ENCODE results near the gene MIAT.
A peak's percentile ranks its signal among the peaks of the same experiment; 100 is the strongest.

Gene MIAT

GRCh38 chr22:26615149-26615548, 42.2 kb upstream of the MIAT start:
- Histone ChIP-seq H4K20me1 (no peaks in the 10 kb centered on the region), H3K9me3 (replicated peaks in 1 of 11) (no peaks in the 10 kb centered on the region), H3K4me3 (no peak overlapping the region), H3K27ac (peak overlapping the region in 7 of 11 experiments; percentile 16 to 87 (median 70); a peak in 12 of 22 replicates), H3K4me1 (peaks cover 90 to 99% (median 96%) of the 10 kb centered on the region in 10 experiments), H3K27me3 (no peaks in the 10 kb centered on the region), H3K4me2 (peak overlapping the region; percentile 68 to 96 (median 84)), H3K9ac (peak overlapping the region in 4 of 11 experiments; percentile 7 to 38 (median 24); a peak in 2 of 22 replicates), H3K36me3 (no peaks in the 10 kb centered on the region)
- TF ChIP-seq Cebpa-rat (IDR thresholded peaks at IDR 0.05): peak in 5 of 11 experiments; percentile 24 to 72 (median 65); a peak in 8 of 22 replicates

GRCh38 chr22:26615830-26616435, 41.5 kb upstream of the MIAT start:
- peak overlapping the region; percentile 76 to 96 (median 87) for H3K4me2 ChIP-seq
- peak overlapping the region in 9 of 11 experiments; percentile 9 to 76 (median 48); a peak in 16 of 22 replicates for H3K9ac ChIP-seq
- no peaks in the 10 kb centered on the region for H3K27me3 ChIP-seq
- H3K27ac ChIP-seq: peak overlapping the region in 10 of 11 experiments; percentile 18 to 94 (median 85); a peak in 19 of 22 replicates
- no peaks in the 10 kb centered on the region for H3K9me3 ChIP-seq (replicated peaks in 1 of 11)
- H4K20me1 ChIP-seq: no peaks in the 10 kb centered on the region
- no peak for TF ChIP-seq Cebpa-rat (IDR thresholded peaks at IDR 0.05)
- H3K4me3 ChIP-seq: no peak overlapping the region
- H3K4me1 ChIP-seq: peaks cover 84 to 98% (median 90%) of the 10 kb centered on the region in 10 experiments
- H3K36me3 ChIP-seq: no peaks in the 10 kb centered on the region

- Histone ChIP-seq H3K4me1 (peaks cover 80 to 98% (median 89%) of the 10 kb centered on the region in 10 experiments), H3K27ac (peak overlapping the region in 10 of 11 experiments; percentile 70 to 94 (median 88); a peak in 21 of 22 replicates), H3K9ac (peak overlapping the region in 8 of 11 experiments; percentile 48 to 84 (median 75); a peak in 11 of 22 replicates), H3K9me3 (replicated peaks in 1 of 11) (no peaks in the 10 kb centered on the region), H3K4me3 (0 out of 20 replicates have a peak overlapping the region, but pooled peaks of 1 of the 10 experiments have one; percentile 28), H4K20me1 (no peaks in the 10 kb centered on the region), H3K4me2 (peak overlapping the region; percentile 76 to 96 (median 87)), H3K36me3 (no peaks in the 10 kb centered on the region), H3K27me3 (no peaks in the 10 kb centered on the region)
- no peak for TF ChIP-seq Cebpa-rat (IDR thresholded peaks at IDR 0.05)
Measured at GRCh38 chr22:26616650-26617049, 40.7 kb upstream of the MIAT start.

- H3K4me2 ChIP-seq: peak within 1 kb of the TSS; percentile 76 to 96 (median 87)
- no peaks in the 10 kb centered on the region for H3K36me3 ChIP-seq
- no peaks in the 10 kb centered on the region for H3K27me3 ChIP-seq
- peak within 1 kb of the TSS; percentile 64 to 84 (median 76) for H3K9ac ChIP-seq
- H4K20me1 ChIP-seq: no peaks in the 10 kb centered on the region
- H3K4me3 ChIP-seq: peak within 1 kb of the TSS in 3 of 10 experiments; percentile 28 to 40 (median 39); a peak in 4 of 20 replicates
- no peak for TF ChIP-seq Cebpa-rat (IDR thresholded peaks at IDR 0.05)
- H3K27ac ChIP-seq: peak within 1 kb of the TSS; percentile 70 to 94 (median 88)
- H3K4me1 ChIP-seq: peaks cover 71 to 93% (median 81%) of the 10 kb centered on the region in 10 experiments
- no peaks in the 10 kb centered on the region for H3K9me3 ChIP-seq (replicated peaks in 1 of 11)
Measured at GRCh38 chr22:26617271-26618199, 39.9 kb upstream of the MIAT start, which contains the start of gene CRYBB1. Gene CRYBB1, minus strand, starts transcription at chr22:26618027. Its CDS starts 1,708 bp downstream, at chr22:26616319.

GRCh38 chr22:26618455-26618854, 38.9 kb upstream of the MIAT start:
- H3K36me3 ChIP-seq: no peaks in the 10 kb centered on the region
- TF ChIP-seq Cebpa-rat (IDR thresholded peaks at IDR 0.05): no peak
- H3K4me1 ChIP-seq: peaks cover 63 to 84% (median 72%) of the 10 kb centered on the region in 10 experiments
- H3K27me3 ChIP-seq: no peaks in the 10 kb centered on the region
- peak overlapping the region; percentile 76 to 96 (median 87) for H3K4me2 ChIP-seq
- no peak overlapping the region for H3K4me3 ChIP-seq
- H3K9me3 ChIP-seq (replicated peaks in 1 of 11): 0 out of 22 replicates have a peak, but pooled peaks cover 0 to 3% (median 0%) of the 10 kb centered on the region in 11 experiments
- peak overlapping the region; percentile 64 to 84 (median 76); a peak in 20 of 22 replicates for H3K9ac ChIP-seq
- peak overlapping the region; percentile 70 to 94 (median 88) for H3K27ac ChIP-seq
- H4K20me1 ChIP-seq: no peaks in the 10 kb centered on the region

- peaks cover 52 to 74% (median 63%) of the 10 kb centered on the region in 10 experiments for H3K4me1 ChIP-seq
- no peaks in the 10 kb centered on the region for H4K20me1 ChIP-seq
- H3K27me3 ChIP-seq: no peaks in the 10 kb centered on the region
- no peaks in the 10 kb centered on the region for H3K36me3 ChIP-seq
- TF ChIP-seq Cebpa-rat (IDR thresholded peaks at IDR 0.05): no peak
- H3K4me2 ChIP-seq: peak overlapping the region; percentile 18 to 96 (median 52); a peak in 21 of 22 replicates
- H3K9ac ChIP-seq: no peak overlapping the region; a peak in 1 of 22 replicates
- H3K9me3 ChIP-seq (replicated peaks in 1 of 11): peaks cover 0 to 4% (median 0%) of the 10 kb centered on the region in 11 experiments; a peak in 1 of 22 replicates
- peak overlapping the region in 8 of 11 experiments; percentile 5 to 94 (median 88); a peak in 7 of 22 replicates for H3K27ac ChIP-seq
- no peak overlapping the region for H3K4me3 ChIP-seq
Measured at GRCh38 chr22:26619510-26619909, 37.9 kb upstream of the MIAT start.

GRCh38 chr22:26620197-26620596, 37.2 kb upstream of the MIAT start:
- Histone ChIP-seq H3K4me2 (peak overlapping the region in 7 of 11 experiments; percentile 27 to 96 (median 84); a peak in 7 of 22 replicates), H3K9ac (no peak overlapping the region), H3K9me3 (replicated peaks in 1 of 11) (peaks cover 0 to 7% (median 0%) of the 10 kb centered on the region in 11 experiments; a peak in 4 of 22 replicates), H4K20me1 (no peaks in the 10 kb centered on the region), H3K27ac (no peak overlapping the region), H3K27me3 (no peaks in the 10 kb centered on the region), H3K4me3 (no peak overlapping the region), H3K4me1 (peaks cover 45 to 68% (median 56%) of the 10 kb centered on the region in 10 experiments), H3K36me3 (no peaks in the 10 kb centered on the region)
- TF ChIP-seq Cebpa-rat (IDR thresholded peaks at IDR 0.05): no peak

GRCh38 chr22:26621663-26622062, 35.7 kb upstream of the MIAT start, which contains the start of gene CRYBA4:
Gene CRYBA4, plus strand, starts transcription at chr22:26621963. Its CDS starts 634 bp downstream, at chr22:26622597.
- Histone ChIP-seq H4K20me1 (no peaks in the 10 kb centered on the region), H3K4me3 (no peak within 1 kb of the TSS), H3K4me1 (peaks cover 31 to 53% (median 42%) of the 10 kb centered on the region in 10 experiments), H3K9ac (no peak within 1 kb of the TSS), H3K4me2 (peak within 1 kb of the TSS in 5 of 11 experiments; percentile 4 to 53 (median 23); a peak in 7 of 22 replicates), H3K36me3 (no peaks in the 10 kb centered on the region), H3K9me3 (replicated peaks in 1 of 11) (peaks cover 0 to 8% (median 0%) of the 10 kb centered on the region in 11 experiments; a peak in 4 of 22 replicates), H3K27me3 (no peaks in the 10 kb centered on the region), H3K27ac (0 out of 22 replicates have a peak within 1 kb of the TSS, but pooled peaks of 1 of the 11 experiments have one; percentile 18)
- TF ChIP-seq Cebpa-rat (IDR thresholded peaks at IDR 0.05): no peak

All from BLaER1 treated with 17β-estradiol and CSF1 and Interleukin-3, amounts not matched to agents 10 nM and 100 nM (cell line).